NT2/D1 (cell line): ENCODE measurements around the gene FAM117A.

ENCODE experiments used
- SUZ12 ChIP-seq: IDR thresholded peaks from 2 replicates; pipeline ENCODE4 v1.6.1; 2011; ENCODE audit not compliant: insufficient read length, insufficient read depth; ENCODE audit errors: extremely low read depth
- ZNF274 ChIP-seq: IDR thresholded peaks from 2 replicates; pipeline ENCODE4 v1.6.1; 2011; ENCODE audit warnings: mild to moderate bottlenecking, low read depth, low read length

DNA sequence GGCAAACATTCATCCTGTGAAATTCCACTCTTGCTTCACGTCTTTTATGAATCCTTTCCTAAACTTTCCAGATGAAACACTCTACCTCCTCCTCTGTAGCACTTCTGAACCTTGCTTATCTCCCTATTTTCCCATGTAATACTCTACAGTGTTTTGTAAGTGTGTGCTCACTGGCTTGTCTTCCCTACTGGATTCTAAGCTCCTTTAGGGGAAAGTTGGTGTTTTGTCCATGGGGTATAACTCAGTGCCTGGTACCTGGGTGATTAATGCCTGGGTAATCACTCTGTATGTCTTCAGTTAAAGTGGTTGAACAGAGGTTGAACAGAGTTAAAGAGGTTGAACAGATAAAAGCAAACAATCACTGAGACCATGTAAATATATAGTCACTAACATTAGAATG is 20.7 kb upstream of the FAM117A start:
- TF ChIP-seq ZNF274 (no peak), SUZ12 (no peak)
